Measurements from ENCODE around the gene GM2A.
"Not testable (repeated sequence)": the region's sequence is repeated elsewhere in the genome, so short reads cannot be mapped to it uniquely, and the experiment has no call there.

The GM2A gene

GRCh38 chr5:151293624-151294023 lies 40.6 kb downstream of the GM2A start:
- H3K4me1 ChIP-seq (ENCODE audit: control insufficient read depth, insufficient read depth, low read length): peaks cover 11% of the 10 kb centered on the region
- H3K36me3 ChIP-seq (ENCODE audit: control insufficient read depth, insufficient read depth, low read length, severe bottlenecking): no peaks in the 10 kb centered on the region
- peaks cover 19% of the 10 kb centered on the region for H3K27me3 ChIP-seq (replicated peaks; ENCODE audit: control insufficient read depth, insufficient read depth, low read length)
- DNase-seq (ENCODE audit: low read depth): no peak
- H3K4me3 ChIP-seq (ENCODE audit: low read length): no peak overlapping the region
- H3K9ac ChIP-seq (ENCODE audit: low read length): no peak overlapping the region
- H3K9me3 ChIP-seq (ENCODE audit: control insufficient read depth, low read length): no peaks in the 10 kb centered on the region

- Histone ChIP-seq H3K4me1 (ENCODE audit: control insufficient read depth, insufficient read depth, low read length) (peaks cover 11% of the 10 kb centered on the region), H3K36me3 (ENCODE audit: control insufficient read depth, insufficient read depth, low read length, severe bottlenecking) (no peaks in the 10 kb centered on the region), H3K4me3 (ENCODE audit: low read length) (no peak overlapping the region), H3K9me3 (ENCODE audit: control insufficient read depth, low read length) (no peaks in the 10 kb centered on the region), H3K9ac (ENCODE audit: low read length) (no peak overlapping the region), H3K27me3 (replicated peaks; ENCODE audit: control insufficient read depth, insufficient read depth, low read length) (peaks cover 27% of the 10 kb centered on the region)
- no peak for DNase-seq (ENCODE audit: low read depth)
These were observed 42.2 kb downstream of the GM2A start for GRCh38 chr5:151295138-151295537.

- Histone ChIP-seq H3K27me3 (replicated peaks; ENCODE audit: control insufficient read depth, insufficient read depth, low read length) (peaks cover 34% of the 10 kb centered on the region), H3K9ac (ENCODE audit: low read length) (no peak overlapping the region), H3K36me3 (ENCODE audit: control insufficient read depth, insufficient read depth, low read length, severe bottlenecking) (no peaks in the 10 kb centered on the region), H3K9me3 (ENCODE audit: control insufficient read depth, low read length) (no peaks in the 10 kb centered on the region), H3K4me3 (ENCODE audit: low read length) (no peak overlapping the region), H3K4me1 (ENCODE audit: control insufficient read depth, insufficient read depth, low read length) (peaks cover 11% of the 10 kb centered on the region)
- no peak for DNase-seq (ENCODE audit: low read depth)
These were observed 42.9 kb downstream of the GM2A start for GRCh38 chr5:151295791-151296477.

- H3K9me3 ChIP-seq (ENCODE audit: control insufficient read depth, low read length): no peaks in the 10 kb centered on the region
- no peaks in the 10 kb centered on the region for H3K36me3 ChIP-seq (ENCODE audit: control insufficient read depth, insufficient read depth, low read length, severe bottlenecking)
- H3K27me3 ChIP-seq (replicated peaks; ENCODE audit: control insufficient read depth, insufficient read depth, low read length): peaks cover 40% of the 10 kb centered on the region
- no peak overlapping the region for H3K4me3 ChIP-seq (ENCODE audit: low read length)
- peaks cover 11% of the 10 kb centered on the region for H3K4me1 ChIP-seq (ENCODE audit: control insufficient read depth, insufficient read depth, low read length)
- no peak for DNase-seq (ENCODE audit: low read depth)
- no peak overlapping the region for H3K9ac ChIP-seq (ENCODE audit: low read length)
These were observed 43.5 kb downstream of the GM2A start for GRCh38 chr5:151296478-151296830.

GRCh38 chr5:151296974-151297373 lies 44.0 kb downstream of the GM2A start:
- no peak overlapping the region for H3K4me3 ChIP-seq (ENCODE audit: low read length)
- no peak for DNase-seq (ENCODE audit: low read depth)

GRCh38 chr5:151298063-151298855 lies 45.3 kb downstream of the GM2A start:
- Histone ChIP-seq H3K27me3 (replicated peaks; ENCODE audit: control insufficient read depth, insufficient read depth, low read length) (peaks cover 52% of the 10 kb centered on the region), H3K36me3 (ENCODE audit: control insufficient read depth, insufficient read depth, low read length, severe bottlenecking) (no peaks in the 10 kb centered on the region), H3K9me3 (ENCODE audit: control insufficient read depth, low read length) (no peaks in the 10 kb centered on the region), H3K4me3 (ENCODE audit: low read length) (no peak overlapping the region), H3K4me1 (ENCODE audit: control insufficient read depth, insufficient read depth, low read length) (peaks cover 11% of the 10 kb centered on the region), H3K9ac (ENCODE audit: low read length) (no peak overlapping the region)
- DNase-seq (ENCODE audit: low read depth): peak; percentile 79

More at GRCh38 chr5:151296974-151297373, 44.0 kb downstream of the GM2A start:
- H3K4me1 ChIP-seq (ENCODE audit: control insufficient read depth, insufficient read depth, low read length): peaks cover 11% of the 10 kb centered on the region
- H3K36me3 ChIP-seq (ENCODE audit: control insufficient read depth, insufficient read depth, low read length, severe bottlenecking): no peaks in the 10 kb centered on the region
- no peak overlapping the region for H3K9ac ChIP-seq (ENCODE audit: low read length)
- H3K27me3 ChIP-seq (replicated peaks; ENCODE audit: control insufficient read depth, insufficient read depth, low read length): peaks cover 43% of the 10 kb centered on the region
- H3K9me3 ChIP-seq (ENCODE audit: control insufficient read depth, low read length): no peaks in the 10 kb centered on the region

- H3K9ac ChIP-seq (ENCODE audit: low read length): no peak within 1 kb of the TSS
- DNase-seq (ENCODE audit: low read depth): no peak
- no peak within 1 kb of the TSS for H3K4me3 ChIP-seq (ENCODE audit: low read length)
- H3K36me3 ChIP-seq (ENCODE audit: control insufficient read depth, insufficient read depth, low read length, severe bottlenecking): no peaks in the 10 kb centered on the region
- H3K27me3 ChIP-seq (replicated peaks; ENCODE audit: control insufficient read depth, insufficient read depth, low read length): peaks cover 41% of the 10 kb centered on the region
- no peaks in the 10 kb centered on the region for H3K9me3 ChIP-seq (ENCODE audit: control insufficient read depth, low read length)
- no peaks in the 10 kb centered on the region for H3K4me1 ChIP-seq (ENCODE audit: control insufficient read depth, insufficient read depth, low read length)
These were observed 50.7 kb downstream of the GM2A start, which contains the start of gene SLC36A3 for GRCh38 chr5:151303666-151304065. TSS of gene SLC36A3 (minus strand) at chr5:151303766. CDS start at chr5:151303354, 412 bp downstream.

- H3K36me3 ChIP-seq (ENCODE audit: control insufficient read depth, insufficient read depth, low read length, severe bottlenecking); H3K9ac ChIP-seq (ENCODE audit: low read length); H3K4me1 ChIP-seq (ENCODE audit: control insufficient read depth, insufficient read depth, low read length); H3K27me3 ChIP-seq (replicated peaks; ENCODE audit: control insufficient read depth, insufficient read depth, low read length); H3K9me3 ChIP-seq (ENCODE audit: control insufficient read depth, low read length); DNase-seq (ENCODE audit: low read depth); H3K4me3 ChIP-seq (ENCODE audit: low read length): not testable (repeated sequence)
These were observed 56.3 kb downstream of the GM2A start for GRCh38 chr5:151309266-151309665.

- H3K36me3 ChIP-seq (ENCODE audit: control insufficient read depth, insufficient read depth, low read length, severe bottlenecking); H3K4me3 ChIP-seq (ENCODE audit: low read length); H3K9ac ChIP-seq (ENCODE audit: low read length); H3K4me1 ChIP-seq (ENCODE audit: control insufficient read depth, insufficient read depth, low read length); H3K27me3 ChIP-seq (replicated peaks; ENCODE audit: control insufficient read depth, insufficient read depth, low read length); H3K9me3 ChIP-seq (ENCODE audit: control insufficient read depth, low read length); DNase-seq (ENCODE audit: low read depth): not testable (repeated sequence)
These were observed 56.8 kb downstream of the GM2A start for GRCh38 chr5:151309821-151310220.

GRCh38 chr5:151310932-151311331 lies 57.9 kb downstream of the GM2A start:
- Histone ChIP-seq H3K4me1 (ENCODE audit: control insufficient read depth, insufficient read depth, low read length) (peaks cover 10% of the 10 kb centered on the region), H3K4me3 (ENCODE audit: low read length) (no peak overlapping the region)
- DNase-seq (ENCODE audit: low read depth): no peak

GRCh38 chr5:151312756-151313324 lies 59.9 kb downstream of the GM2A start:
- Histone ChIP-seq H3K4me1 (ENCODE audit: control insufficient read depth, insufficient read depth, low read length) (peaks cover 10% of the 10 kb centered on the region), H3K36me3 (ENCODE audit: control insufficient read depth, insufficient read depth, low read length, severe bottlenecking) (no peaks in the 10 kb centered on the region), H3K9me3 (ENCODE audit: control insufficient read depth, low read length) (no peaks in the 10 kb centered on the region), H3K9ac (ENCODE audit: low read length) (no peak overlapping the region), H3K4me3 (ENCODE audit: low read length) (no peak overlapping the region), H3K27me3 (replicated peaks; ENCODE audit: control insufficient read depth, insufficient read depth, low read length) (peaks cover 7% of the 10 kb centered on the region)
- DNase-seq (ENCODE audit: low read depth): no peak

More at GRCh38 chr5:151310932-151311331, 57.9 kb downstream of the GM2A start:
- H3K9me3 ChIP-seq (ENCODE audit: control insufficient read depth, low read length): no peaks in the 10 kb centered on the region
- no peak overlapping the region for H3K9ac ChIP-seq (ENCODE audit: low read length)
- no peaks in the 10 kb centered on the region for H3K36me3 ChIP-seq (ENCODE audit: control insufficient read depth, insufficient read depth, low read length, severe bottlenecking)
- H3K27me3 ChIP-seq (replicated peaks; ENCODE audit: control insufficient read depth, insufficient read depth, low read length): peaks cover 8% of the 10 kb centered on the region

Data from adipocyte (in vitro differentiated cells).